H1 (cell line): ENCODE results near the gene VAV2.

Source experiments
- SAP30 ChIP-seq: fragments of 300-600 bp; sonication (generic); IDR thresholded peaks from 2 replicates; pipeline ENCODE4 v1.7.1; 2012; ENCODE audit warnings: low read length, moderate library complexity, mild to moderate bottlenecking, inconsistent platforms; ENCODE audit not compliant: insufficient read depth, insufficient replicate concordance
- TF ChIP-seq, protein P1 (sequence below), 3 experiments: IDR thresholded peaks; 1 replicate in 2 of 3; 2 replicates in 1 of 3; pipeline versions ENCODE4 v1.5.1 to v1.6.1; 2011; ENCODE audit warnings: low read length in 3 of 3, mild to moderate bottlenecking in 3 of 3, inconsistent platforms in 2 of 3, low read depth in 1 of 3, moderate library complexity in 1 of 3; ENCODE audit not compliant: insufficient read depth in 1 of 3; ENCODE audit errors: control extremely low read depth in 1 of 3
- TF ChIP-seq, protein P2 (sequence below): IDR thresholded peaks from 2 replicates; pipeline ENCODE4 v1.6.1; 2011; ENCODE audit warnings: low read length, improper control_type of control experiment

DNA sequence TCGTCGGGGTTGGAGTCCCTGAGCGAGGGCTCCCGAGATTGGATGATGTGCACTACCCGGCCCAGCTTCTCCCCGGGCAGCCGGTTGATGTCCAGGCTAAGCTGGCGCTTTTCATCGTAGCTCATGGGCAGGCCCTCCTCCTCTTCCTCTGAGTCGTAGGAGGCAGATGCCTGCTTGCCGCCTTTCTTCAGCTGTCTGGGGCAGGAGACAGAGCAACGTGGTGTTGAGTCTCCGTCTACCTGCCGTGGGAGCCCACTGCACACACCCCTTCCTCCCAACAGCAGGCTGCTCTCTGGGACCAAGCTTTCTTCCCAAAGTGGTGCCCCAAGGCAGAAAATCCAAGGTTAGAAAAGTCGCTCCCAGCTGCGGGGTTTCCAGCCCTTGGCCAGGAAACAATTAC, 44.0 kb upstream of the VAV2 start:
- TF ChIP-seq SAP30, result no peak
- TF ChIP-seq, protein P1, sequence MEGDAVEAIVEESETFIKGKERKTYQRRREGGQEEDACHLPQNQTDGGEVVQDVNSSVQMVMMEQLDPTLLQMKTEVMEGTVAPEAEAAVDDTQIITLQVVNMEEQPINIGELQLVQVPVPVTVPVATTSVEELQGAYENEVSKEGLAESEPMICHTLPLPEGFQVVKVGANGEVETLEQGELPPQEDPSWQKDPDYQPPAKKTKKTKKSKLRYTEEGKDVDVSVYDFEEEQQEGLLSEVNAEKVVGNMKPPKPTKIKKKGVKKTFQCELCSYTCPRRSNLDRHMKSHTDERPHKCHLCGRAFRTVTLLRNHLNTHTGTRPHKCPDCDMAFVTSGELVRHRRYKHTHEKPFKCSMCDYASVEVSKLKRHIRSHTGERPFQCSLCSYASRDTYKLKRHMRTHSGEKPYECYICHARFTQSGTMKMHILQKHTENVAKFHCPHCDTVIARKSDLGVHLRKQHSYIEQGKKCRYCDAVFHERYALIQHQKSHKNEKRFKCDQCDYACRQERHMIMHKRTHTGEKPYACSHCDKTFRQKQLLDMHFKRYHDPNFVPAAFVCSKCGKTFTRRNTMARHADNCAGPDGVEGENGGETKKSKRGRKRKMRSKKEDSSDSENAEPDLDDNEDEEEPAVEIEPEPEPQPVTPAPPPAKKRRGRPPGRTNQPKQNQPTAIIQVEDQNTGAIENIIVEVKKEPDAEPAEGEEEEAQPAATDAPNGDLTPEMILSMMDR (IDR thresholded peaks at IDR 0.05; ENCODE audit: control extremely low read depth in 1 of 3, insufficient read depth in 1 of 3, low read depth in 1 of 3, low read length in 3 of 3), result no peak
- TF ChIP-seq, protein P2, sequence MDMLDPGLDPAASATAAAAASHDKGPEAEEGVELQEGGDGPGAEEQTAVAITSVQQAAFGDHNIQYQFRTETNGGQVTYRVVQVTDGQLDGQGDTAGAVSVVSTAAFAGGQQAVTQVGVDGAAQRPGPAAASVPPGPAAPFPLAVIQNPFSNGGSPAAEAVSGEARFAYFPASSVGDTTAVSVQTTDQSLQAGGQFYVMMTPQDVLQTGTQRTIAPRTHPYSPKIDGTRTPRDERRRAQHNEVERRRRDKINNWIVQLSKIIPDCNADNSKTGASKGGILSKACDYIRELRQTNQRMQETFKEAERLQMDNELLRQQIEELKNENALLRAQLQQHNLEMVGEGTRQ, result no peak
